Measurements from ENCODE around the gene EML2.

GRCh38 chr19:45608948-45609347, 30.2 kb downstream of the EML2 start:
- TF ChIP-seq CTCF (IDR thresholded peaks at IDR 0.05; ENCODE audit: insufficient read depth, low read depth, low read length), result no peak
- no peak for TF ChIP-seq EZH2 (IDR thresholded peaks at IDR 0.05; ENCODE audit: insufficient read depth, low read length)
